GM19351 (cell line): ENCODE data around the gene NEUROD2.
"Not testable (repeated sequence)": the region's sequence is repeated elsewhere in the genome, so short reads cannot be mapped to it uniquely, and the experiment has no call there.

Experiments
- ATAC-seq: cut with Tn5 transposase; IDR thresholded peaks from one replicate; pipeline ENCODE4 v1.9.1; 2021; ENCODE audit warnings: mild to moderate bottlenecking, moderate library complexity; ENCODE audit not compliant: unreplicated experiment

Gene NEUROD2

DNA sequence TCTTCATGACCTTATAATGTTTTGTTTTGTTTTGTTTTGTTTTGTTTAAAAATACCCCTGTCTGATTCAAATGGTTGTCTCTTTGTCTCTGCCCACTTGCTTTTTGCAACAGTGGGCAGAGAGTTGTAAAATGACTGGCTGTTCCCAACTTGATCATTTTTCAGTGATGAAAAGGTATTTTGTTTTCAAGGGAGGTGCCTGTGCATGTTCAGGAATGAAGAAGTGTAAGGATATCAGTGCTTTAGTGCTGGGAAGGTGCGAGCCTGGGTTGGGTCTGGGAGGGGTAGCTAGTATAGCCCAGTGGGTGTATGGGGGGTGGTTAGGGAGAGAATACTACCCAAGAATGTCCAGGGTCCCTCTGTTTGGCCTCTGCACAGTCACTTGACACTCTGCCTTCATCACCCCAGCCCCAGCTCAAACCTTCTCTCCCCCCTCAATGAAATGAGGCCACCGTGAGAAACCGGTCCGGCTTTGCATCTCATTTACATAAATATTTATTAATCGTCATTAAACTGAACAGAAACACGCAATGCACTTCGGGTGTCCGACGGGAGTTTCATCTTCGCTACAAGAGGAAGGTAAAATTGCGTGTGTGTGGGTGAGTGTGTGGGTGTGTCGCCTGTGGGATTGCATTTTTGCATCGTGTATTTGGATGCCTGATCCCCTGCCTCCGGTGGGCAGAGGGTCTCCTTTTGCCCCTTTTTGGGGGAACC, 4.3 kb downstream of the NEUROD2 start:
- ATAC-seq = no peak

DNA sequence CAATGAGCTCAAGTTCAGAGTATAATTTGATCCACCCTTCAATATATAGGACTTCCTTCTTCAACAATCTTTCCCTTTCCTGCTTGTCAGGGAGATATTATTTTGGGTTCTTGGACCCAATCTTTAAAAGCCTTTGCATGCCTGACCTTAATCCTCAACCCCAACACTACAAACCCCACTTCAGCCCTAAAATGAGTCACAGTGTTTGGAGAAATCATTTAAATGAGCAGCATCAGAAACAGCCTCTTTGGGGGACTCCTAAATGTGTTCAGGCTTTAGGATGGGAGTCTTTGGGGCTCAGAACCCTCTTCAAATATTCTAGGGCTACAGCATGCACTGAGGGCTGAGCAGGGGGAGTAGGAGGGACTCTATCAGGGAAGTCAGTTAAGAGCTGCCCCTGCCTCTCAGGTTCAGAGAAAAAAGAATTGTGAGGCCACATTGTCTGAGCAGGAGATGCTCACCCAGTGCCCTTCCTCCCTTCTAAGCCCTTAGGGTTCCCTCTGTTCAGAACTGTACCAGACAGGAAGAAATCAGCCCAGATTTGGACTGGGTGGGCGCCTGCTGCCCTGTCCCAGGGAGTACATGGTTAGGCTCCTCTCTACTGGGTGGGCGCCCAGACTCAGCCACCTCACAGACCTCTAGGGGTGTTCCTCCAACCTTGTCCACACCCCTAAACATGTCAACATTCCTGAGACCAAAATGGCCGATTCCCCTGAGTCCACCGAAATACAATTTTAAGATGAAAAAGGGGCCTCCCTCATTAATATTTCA, 5.0 kb downstream of the NEUROD2 start:
- no peak for ATAC-seq

DNA sequence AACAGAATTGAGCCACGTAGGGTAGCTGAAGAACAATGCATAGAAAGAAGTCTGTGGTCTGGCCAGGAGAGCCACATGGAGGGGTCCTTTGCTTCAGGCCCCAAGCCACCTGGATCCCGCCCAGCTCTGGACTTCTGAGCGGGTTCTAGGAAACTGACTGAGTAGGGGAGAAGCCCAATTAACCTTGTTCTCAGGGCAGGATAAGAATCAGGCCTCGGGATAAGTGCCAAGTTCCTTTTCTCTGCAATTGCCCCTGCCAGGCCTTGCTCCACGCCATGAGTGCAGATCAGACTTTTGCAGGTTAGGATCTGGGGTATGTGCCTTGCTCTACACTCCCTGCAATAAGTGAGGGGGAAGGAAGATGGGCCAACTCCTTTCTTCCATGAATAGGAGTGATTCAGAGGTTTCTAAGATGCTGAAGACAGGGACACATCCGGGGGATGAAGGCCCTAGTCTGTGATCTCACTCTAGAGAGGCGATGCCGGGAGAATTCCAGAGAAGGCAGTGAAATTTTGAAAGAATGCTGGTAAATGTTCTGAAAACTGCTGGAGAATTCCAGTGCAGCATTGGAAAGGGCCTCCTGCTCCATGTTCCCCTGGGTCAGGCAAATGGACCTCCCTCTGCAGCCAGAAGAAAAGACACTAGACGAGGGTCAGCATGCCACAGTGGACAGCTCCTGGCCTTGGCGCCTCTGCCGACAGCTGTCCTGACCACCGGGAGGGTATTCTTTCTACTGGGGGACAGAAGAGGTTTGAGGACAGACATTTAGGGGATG, 5.8 kb downstream of the NEUROD2 start:
- ATAC-seq = no peak

DNA sequence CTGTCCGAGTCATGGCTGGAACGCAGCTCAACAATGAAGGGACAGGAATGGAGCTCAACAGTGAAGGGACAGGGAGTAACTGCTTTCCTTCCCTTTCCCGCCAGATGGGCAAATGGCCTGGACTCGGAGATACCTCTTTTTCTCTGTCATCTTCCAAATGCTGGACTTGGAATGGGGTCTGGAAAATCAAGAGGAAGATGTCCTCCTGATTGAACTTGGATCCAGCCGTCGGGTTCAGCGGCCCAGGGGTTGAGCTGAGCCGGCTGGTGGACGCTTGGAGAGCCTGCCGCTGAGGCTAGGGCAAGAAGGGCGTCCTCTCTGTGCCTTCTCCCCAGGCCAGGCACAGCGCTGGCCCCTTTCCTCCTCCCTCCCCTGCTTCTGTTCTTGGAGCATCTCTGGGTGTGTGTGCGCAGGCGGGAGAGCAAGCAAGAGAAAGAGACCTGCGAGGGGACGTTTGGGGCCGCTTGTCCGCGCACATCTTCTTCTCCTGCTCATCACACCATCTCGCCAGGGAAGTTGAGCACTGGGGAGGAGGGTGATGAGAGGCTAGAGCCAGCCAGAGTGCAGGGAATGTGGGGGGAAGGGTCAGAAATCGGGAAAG, 6.6 kb downstream of the NEUROD2 start:
- ATAC-seq = no peak

DNA sequence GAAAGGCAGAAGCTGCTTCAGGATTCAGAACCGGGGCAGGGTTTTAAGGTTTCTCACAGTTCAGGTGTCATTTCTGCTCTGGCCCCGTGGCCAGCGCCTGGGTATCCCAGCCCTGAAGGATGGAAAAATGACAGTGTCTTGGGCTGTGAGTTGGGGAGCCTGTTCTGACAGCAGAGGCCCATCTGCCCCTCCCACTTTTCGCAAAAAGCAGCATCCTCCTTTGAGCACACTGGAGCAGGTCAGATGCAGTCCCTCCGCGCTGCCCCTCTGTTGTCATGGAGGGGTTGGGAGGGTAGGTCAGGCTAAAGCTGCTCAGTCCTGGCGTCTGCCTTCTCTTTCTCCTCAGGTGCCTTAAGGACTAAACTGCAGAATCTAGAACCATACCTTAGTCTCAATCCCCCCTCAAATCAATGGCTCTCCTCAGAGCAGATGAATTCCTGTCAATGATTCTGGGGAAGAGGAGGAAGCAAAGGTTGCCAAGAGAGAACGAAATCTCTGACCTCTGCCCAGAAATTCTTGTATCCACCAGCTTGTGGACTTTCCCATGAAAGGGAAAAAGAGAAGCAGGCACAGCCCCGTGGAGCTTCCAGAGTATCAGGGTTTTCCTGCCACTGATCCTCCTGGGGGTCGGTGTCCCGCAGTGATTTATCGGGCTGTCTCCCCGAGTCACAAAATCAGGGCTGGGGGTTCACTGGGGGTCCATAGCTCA, 7.3 kb downstream of the NEUROD2 start:
- ATAC-seq = no peak

DNA sequence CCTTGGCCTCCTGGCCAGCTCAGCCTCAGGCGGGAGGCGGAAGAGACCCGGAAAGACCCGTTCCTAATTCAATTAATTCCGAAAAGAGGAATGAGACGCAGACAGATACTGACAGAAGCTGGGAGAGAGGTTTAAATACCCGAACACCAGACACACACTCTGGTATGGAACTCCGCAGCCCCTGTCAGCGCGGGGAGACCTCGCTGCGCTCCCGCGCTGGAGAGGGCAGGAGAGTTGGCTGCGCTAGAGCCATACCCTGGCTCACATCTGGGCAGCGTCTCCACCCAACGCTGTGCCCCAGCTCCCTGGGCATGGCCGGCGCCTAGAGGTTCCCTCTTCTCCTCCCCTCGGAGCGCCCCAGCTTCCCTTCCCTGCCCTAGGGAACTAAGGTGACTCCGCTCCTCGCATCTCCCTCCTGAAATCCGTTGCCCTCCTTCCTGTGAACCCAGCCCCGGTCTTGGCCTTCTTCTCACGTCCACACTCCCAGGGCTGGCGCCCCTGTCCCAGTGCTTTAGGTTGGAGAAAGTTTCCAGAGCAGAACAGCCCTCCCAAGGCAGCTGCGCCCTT, 8.0 kb downstream of the NEUROD2 start:
- ATAC-seq = no peak

DNA sequence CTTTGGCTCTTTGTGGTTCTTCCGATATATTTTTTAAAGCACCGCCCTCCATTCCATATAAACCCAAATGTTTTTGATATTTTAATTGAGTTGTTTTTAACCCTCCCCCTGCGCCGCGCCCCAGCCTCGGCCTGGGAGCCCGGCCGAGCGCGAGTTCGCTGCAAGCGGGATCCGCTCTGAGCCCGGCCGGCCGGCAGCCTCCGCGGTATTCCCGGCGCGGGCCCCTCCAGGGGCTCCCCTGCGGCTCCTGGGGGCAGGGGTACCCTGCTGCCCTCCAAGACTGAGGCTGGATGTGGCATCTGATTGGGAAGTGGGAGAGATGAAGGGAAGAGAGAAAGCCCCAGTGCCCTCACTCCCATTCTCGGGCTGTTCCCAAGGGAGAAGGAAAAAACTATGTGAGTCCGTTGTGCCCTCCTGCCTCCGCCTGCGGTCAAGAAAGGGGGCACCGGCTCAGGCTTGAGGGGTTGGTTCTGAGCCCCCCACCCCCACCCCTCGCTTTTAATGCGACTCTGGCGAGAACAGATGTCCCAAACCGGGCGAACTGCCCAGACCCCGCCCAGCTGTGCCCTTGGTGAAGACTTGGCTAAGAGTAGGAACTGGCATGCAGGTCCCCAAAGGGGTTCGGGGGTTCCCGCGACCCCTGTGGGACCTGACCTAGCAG, 8.6 kb downstream of the NEUROD2 start:
- ATAC-seq = no peak

DNA sequence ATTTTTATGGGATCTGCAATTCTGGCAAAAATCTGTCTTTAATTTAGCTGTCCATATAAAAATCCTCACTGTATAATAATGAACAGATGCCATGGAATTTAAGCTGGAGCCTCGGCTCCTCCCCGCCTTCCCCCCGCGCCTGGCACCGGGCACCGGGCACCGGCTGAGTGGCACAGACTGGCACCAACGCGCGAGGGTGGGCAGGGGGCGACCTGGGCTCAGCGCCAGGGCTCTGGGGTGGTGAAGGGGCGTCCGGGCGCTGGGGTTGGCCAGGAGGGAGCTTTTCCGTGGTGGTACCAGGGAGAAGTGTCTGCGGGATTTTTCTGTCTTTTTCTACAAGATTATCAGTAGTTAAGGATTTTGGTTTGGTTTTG, 9.1 kb downstream of the NEUROD2 start:
- ATAC-seq = no peak

DNA sequence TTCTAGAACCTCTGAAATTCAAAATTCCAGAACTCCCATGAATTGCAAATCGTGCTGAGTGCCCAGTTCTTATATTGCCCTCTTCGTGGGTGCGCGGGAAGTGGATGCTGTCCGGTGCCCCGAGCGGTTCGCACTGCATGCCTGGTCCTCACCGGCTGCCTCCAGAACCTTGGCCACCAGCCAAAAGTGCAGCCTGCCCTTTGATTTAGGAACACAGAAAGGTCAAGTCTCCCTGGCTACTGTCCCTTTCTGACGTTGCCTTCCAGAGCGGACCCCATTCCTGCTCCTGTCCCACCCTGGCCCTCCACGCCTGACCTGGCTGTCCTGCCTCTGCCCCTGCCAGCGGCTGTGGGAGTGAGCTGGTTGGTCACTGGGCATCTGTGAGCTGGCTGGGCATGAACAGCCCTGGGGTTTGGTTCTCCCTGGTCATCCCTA, 9.7 kb downstream of the NEUROD2 start:
- ATAC-seq = no peak

DNA sequence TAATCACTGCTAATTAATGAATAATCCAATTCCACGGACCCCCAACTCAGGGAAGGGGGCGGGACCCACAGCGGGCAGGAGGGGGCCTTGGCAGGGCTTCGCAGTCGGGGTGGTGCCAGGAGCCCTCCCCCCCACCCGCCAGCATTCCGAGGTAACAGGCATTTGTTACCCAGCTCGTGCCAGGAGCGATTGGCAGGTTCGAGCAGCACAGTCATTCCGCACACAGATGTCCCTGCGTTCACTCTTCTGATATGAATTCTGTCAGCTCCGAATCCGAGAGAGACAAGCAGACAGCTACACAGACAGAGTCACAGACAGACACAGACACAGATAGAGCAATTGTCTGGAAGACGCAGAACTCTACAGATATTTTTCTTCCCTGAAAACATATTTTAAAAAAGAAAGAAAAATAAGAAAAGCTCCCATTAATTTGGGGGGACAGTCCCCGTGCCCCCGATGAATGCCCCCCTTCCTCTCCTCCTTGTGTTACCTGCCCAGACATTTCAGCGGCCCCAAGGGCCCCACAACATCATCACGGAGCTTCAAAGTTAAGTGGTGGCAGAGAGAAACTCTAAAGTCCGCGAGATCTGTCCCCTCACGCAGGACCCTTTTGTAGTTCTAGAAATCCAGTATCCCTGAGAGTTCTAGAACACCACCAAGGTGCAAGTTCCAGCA, 10.2 kb downstream of the NEUROD2 start:
- no peak for ATAC-seq

DNA sequence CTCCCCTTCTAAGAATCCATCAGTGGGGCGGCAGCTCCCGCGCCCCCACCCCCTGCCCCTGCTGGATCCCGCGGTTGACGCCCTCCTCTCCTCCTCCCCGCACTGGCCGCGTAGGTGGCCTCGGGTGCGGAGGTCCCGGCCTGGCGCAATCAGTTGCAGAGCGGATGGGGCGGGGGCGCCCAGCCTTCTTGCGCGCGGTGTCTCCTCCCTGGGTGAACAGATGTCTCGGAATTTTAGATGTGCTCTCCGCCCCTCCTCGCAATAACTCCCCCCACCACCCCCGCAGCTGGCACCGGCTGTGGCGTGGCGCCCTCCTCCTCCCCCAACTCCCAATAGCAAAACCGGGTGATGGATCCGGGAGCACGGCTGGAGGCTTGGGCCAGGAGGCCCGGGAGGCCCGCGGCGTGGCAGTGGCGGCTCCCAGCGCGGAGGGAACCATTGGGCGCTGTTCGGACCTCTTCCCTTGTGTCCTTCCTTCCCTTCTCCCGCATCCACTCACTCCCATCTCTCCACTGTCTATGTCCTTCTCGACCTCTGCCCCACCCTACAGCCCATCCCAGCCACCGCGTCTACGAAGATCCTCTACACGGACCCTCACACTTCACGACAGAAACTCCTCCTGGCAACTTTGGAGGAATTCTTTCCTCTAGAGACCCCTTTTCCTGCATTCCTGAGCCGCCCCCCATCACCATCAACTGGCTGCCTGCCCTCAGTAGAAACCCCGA, 11.0 kb downstream of the NEUROD2 start:
- no peak for ATAC-seq

DNA sequence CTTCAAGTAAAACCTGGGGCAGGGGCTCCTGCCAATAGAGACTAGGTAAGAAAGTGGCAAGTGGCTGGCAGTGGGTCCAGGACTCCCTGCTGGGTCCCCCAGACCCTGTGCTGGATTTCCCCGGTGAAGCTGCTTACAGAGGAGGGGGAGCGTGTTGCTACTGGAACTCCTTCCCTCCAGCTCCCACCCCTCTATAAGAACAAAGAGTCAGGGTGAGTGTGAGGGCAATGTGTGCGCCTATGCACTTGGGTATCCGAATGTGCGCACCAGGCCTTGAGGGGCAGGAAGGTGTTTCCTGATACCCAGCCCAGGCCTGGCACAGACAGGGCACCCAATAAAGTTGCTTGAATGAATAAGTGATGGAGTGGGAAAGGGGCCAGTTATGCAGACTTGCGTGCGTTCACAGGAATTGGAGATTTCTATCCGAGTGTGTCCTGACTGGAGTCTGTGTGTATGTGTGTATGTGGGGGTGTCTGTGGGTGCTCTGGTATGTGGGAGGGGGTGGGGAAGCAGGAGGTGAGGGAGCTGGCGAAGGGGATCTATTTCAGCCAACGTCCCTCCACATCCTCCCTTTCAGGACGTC, 11.7 kb downstream of the NEUROD2 start:
- no peak for ATAC-seq

DNA sequence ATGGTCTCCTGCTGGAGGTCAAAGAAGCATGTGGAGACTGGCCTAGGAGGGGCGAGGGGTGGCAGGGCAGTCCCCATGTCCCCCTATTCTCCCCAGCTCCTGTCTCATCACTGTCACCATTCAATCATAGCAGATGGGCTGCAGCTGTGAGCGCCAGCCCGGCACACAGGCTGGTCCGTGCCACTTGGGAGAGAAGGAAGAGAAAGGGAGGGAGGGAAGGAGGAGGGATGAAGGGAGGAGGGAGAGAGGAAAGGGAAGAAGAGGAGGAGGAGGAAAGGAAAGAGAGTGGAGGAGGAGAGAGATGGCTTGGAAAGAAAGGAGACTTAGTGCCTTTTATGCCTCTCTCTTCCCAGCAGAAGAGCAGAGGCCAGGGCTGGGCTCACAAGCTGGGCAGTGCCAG, 12.4 kb downstream of the NEUROD2 start:
- ATAC-seq = no peak

DNA sequence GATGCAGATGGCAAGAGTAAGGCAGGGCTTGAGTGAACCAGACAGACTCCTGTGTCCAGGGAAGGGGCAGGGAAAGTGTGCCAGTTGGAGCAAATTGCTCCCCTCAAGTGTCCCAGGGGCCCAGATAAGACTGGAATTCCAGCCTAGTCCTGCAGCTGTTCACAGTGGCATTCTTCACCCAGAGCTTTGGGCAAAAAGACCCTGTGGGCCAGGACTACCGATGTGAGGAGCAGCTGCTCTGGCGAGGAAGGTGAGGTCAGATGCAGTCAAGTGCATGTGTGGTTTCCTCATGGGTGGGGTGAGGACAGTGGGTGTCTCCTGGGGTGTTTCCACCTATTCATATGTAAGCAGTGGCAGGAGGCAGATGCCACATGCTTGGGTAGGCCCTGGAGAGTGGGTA, 14.3 kb downstream of the NEUROD2 start:
- no peak for ATAC-seq

DNA sequence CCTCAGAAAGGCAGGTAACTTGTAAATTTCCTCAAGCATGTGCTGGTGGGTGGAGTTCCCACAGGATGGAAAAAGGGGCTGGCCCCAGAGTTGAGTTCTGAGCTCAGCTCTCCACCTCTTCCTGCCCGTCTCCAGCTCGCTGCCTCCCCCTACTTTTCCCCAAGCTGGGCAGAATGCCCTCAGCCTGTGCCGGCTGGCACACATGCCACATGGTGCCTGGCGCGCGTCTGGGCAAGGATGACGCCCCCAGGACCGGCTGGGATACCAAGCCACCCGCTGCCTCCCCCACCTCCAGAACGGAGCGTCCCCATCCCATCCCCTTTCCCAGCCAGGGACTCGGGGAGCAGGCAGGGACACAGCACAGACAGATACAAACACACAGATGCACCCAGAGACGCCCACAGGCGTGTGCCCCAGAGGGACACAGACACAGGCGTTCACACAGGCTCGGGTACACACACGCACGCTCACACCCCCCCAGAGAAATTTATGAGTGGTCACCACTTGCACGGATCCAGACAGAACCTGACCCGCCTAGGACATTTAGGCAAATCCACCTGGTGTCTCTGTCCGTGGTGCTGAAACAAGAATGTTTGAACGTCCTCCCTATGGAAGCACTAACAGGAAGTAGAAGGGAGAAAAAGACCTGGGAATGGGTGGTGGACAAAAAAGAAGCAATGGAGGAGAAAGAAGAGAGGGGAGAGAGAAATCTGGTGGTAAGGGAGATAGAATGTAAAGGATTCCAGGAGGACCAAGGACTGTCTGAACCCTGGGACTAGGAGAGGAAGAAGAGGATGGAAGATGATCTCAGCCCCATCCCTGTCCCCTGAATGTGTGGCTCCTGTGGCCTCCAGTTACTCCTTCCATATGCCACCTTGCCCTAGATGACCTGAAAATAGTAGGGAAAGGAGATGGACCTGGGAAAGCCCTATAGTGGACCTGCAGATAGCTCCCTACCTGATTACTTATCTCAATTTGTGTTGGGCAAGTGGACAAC, 15.5 kb downstream of the NEUROD2 start:
- no peak for ATAC-seq

DNA sequence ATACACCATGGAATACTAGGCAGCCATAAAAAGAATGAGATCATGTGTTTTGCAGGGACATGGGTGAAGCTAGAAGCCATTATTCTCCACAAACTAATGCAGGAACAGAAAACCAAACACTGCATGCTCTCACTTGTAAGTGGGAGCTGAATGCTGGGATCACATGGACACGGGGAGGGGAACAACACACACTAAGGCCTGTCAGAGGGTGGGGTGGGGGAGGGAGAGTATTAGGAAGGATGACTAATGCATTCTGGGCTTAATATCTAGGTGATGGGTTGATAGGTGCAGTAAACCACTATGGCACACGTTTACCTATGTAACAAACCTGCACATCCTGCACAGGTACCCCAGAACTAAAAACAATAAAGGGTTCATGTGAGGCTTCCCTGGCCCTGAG, 17.5 kb downstream of the NEUROD2 start:
- not testable (repeated sequence) for ATAC-seq

DNA sequence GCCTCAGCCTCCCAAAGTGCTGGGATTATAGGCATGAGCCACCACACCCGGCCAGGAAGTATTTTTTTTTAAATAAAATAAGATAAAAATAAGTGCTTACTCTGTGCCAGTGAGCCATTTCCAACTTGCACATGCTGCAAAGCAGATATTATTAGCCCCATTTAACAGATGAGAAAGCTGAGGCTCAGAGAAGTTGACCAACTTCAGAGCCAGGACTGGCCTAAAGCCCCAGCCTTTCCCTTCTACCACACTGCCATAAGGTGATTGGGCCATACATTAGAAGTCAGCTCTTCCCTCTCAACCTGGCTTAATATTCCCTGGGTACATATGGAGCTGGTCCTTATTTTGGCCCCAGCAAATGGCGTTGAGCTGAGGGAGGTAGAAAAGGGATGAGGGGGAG, 25.1 kb downstream of the NEUROD2 start:
- no peak for ATAC-seq
